NB4 (cell line): ENCODE results near the gene WDR88.

Experiments
- DNase-seq: peaks from one replicate; pipeline ENCODE4 v3.0.0; 2010; ENCODE audit warnings: low read depth
- H3K4me3 ChIP-seq: one replicate; pipeline ENCODE4 v1.5.1; 2011; ENCODE audit warnings: mild to moderate bottlenecking, low read depth, low read length, moderate library complexity
- MYC ChIP-seq: IDR thresholded peaks from 2 replicates; pipeline ENCODE4 v1.6.1; 2011; ENCODE audit warnings: low read depth, low read length
- POLR2A ChIP-seq: IDR thresholded peaks from 2 replicates; pipeline ENCODE4 v1.6.1; 2011; ENCODE audit warnings: mild to moderate bottlenecking; ENCODE audit not compliant: insufficient read length; ENCODE audit errors: extremely low read depth
- TF ChIP-seq, protein P1 (sequence below): IDR thresholded peaks from 2 replicates; pipeline ENCODE4 v1.6.1; 2011; ENCODE audit warnings: low read depth, low read length
- TF ChIP-seq, protein P2 (sequence below): IDR thresholded peaks from one replicate; pipeline ENCODE4 v1.5.1; 2012; ENCODE audit warnings: low read depth, low read length

The WDR88 gene, protein sequence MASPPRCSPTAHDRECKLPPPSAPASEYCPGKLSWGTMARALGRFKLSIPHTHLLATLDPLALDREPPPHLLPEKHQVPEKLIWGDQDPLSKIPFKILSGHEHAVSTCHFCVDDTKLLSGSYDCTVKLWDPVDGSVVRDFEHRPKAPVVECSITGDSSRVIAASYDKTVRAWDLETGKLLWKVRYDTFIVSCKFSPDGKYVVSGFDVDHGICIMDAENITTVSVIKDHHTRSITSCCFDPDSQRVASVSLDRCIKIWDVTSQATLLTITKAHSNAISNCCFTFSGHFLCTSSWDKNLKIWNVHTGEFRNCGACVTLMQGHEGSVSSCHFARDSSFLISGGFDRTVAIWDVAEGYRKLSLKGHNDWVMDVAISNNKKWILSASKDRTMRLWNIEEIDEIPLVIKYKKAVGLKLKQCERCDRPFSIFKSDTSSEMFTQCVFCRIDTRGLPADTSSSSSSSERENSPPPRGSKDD

DNA sequence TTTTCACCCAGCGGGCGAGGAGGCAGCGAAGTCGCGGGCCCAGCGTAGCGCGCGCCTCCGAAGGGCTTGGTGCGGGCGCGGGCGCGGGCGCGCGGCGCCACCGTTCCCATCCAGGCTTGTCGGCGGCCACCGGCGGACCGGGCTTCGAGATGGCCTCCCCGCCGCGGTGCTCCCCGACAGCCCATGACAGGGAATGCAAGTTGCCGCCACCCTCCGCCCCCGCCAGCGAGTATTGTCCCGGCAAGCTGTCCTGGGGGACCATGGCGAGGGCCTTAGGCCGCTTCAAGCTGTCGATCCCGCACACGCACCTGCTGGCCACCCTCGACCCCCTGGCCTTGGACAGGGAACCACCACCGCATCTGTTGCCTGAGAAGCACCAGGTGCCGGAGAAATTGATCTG lies at the start of gene WDR88:
TSS of gene WDR88 (plus strand) at position 94 of the 400 bp plus-strand sequence. CDS start at position 150, 56 bp downstream.
- TF ChIP-seq, protein P1, sequence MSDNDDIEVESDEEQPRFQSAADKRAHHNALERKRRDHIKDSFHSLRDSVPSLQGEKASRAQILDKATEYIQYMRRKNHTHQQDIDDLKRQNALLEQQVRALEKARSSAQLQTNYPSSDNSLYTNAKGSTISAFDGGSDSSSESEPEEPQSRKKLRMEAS = no peak
- no peak for DNase-seq
- no peak within 1 kb of the TSS for H3K4me3 ChIP-seq

DNA sequence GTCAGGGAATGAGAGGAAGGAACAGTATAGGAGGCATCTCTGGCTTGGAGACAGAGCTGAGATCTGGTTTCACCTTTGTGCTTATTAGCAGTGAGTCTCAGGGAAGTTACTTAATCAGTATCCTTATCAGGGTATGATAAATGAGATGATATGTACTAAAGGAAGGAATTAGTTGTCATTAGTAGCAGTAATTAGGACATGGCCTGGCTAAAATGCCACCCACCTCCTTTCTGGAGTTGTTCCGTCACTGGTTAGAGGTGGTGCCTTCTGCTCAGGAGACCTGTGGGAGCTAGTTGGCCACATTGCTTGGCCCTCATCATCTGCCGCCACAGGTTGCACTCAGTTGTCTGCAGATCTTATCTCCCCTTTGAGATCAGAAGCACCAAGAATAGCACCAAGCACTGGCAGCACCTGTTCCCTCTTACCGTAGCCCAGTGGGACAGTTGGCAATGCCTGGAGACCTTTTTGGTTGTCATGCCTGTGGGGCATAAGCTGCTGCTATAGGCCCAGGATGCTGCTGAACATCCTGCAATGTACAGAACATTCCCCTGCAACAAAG lies 46.3 kb upstream of the WDR88 start:
- no peak for DNase-seq
- no peak overlapping the region for H3K4me3 ChIP-seq
- TF ChIP-seq MYC = no peak
- TF ChIP-seq POLR2A = no peak
- TF ChIP-seq, protein P1 = no peak
- TF ChIP-seq, protein P2, sequence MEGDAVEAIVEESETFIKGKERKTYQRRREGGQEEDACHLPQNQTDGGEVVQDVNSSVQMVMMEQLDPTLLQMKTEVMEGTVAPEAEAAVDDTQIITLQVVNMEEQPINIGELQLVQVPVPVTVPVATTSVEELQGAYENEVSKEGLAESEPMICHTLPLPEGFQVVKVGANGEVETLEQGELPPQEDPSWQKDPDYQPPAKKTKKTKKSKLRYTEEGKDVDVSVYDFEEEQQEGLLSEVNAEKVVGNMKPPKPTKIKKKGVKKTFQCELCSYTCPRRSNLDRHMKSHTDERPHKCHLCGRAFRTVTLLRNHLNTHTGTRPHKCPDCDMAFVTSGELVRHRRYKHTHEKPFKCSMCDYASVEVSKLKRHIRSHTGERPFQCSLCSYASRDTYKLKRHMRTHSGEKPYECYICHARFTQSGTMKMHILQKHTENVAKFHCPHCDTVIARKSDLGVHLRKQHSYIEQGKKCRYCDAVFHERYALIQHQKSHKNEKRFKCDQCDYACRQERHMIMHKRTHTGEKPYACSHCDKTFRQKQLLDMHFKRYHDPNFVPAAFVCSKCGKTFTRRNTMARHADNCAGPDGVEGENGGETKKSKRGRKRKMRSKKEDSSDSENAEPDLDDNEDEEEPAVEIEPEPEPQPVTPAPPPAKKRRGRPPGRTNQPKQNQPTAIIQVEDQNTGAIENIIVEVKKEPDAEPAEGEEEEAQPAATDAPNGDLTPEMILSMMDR = no peak

DNA sequence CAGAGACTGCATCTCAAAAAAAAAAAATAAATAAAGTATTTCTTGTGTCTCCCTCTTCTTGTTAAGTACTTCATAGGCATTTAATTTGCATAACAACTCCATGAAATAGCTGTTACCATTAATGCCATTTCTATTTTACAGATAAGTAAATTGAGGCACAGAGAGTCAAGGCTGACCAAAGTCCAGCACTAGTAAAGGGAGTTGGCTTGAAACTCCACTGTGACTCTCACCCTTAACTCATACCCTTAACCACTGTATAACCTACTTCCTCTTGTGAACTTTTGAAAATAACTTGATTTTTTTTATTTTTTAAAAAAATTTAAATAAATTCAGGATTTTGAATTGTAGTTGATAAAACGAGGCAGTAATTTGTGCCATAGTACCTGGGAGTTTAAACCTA lies 45.0 kb upstream of the WDR88 start:
- H3K4me3 ChIP-seq = no peak overlapping the region
- DNase-seq = no peak
- no peak for TF ChIP-seq POLR2A
- TF ChIP-seq, protein P1 = no peak
- TF ChIP-seq, protein P2 = no peak
- TF ChIP-seq MYC = no peak

DNA sequence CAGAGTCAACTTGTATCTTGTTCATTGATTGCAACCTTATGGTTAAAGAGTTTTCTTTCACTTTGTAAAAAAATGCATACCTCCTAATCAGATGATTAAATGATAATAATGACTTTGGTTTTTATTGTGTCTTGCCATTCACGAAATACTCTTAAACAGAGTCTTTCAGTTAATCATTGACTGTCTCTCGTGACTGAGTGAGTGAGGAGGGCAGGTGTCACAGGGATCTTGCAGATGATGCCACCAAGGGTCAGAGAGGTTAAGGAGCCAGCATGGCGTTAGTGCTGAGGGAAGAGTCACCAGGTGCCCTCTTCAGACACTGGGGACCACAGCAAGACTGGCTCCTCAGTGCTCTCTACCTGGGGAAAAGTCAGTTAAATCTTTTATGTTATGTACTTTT lies 42.9 kb upstream of the WDR88 start:
- TF ChIP-seq, protein P2 = no peak
- no peak for TF ChIP-seq POLR2A
- TF ChIP-seq, protein P1 = no peak
- TF ChIP-seq MYC = no peak
- no peak for DNase-seq
- H3K4me3 ChIP-seq = no peak overlapping the region

DNA sequence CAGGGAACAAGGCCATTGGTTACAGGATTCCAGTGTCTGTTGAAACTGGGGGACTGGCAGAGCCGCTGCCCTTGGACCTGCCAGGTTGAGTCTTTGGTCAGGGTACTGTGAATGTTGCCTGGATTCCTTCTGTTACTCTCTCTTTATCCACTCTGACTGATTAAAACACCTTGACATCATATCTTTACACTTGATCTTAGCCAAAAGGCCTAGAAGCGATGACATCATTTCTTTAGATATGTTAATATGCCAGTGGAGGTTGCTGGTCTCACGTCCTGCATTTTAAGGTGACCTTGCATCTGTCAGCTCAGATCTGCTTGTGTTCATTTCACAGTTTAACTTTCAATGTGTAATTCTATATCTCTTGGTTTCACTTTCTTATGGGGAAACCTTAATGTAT lies 41.7 kb upstream of the WDR88 start:
- no peak for TF ChIP-seq MYC
- TF ChIP-seq POLR2A = no peak
- TF ChIP-seq, protein P2 = no peak
- TF ChIP-seq, protein P1 = no peak

More for the DNA sequence above, 41.7 kb upstream of the WDR88 start:
- H3K4me3 ChIP-seq = no peak overlapping the region
- DNase-seq = no peak
